H1 (cell line): Measurements from ENCODE around the gene PAK5. TPM values are rescaled to one million over a fixed set of nuclear protein-coding genes. Genes with fewer than 3 reads are reported as not detected.

Experiments used
- CTCF ChIA-PET: fragments of 300-600 bp; sonication (Branson Sonifier 250); formaldehyde crosslinking; loops from one replicate; lab custom pipeline; 2021; ENCODE audit not compliant: partially characterized antibody; lab: Charles Lee
- POLR2A ChIA-PET: fragments of 300-600 bp; sonication (Branson Sonifier 250); formaldehyde crosslinking; loops from one replicate; lab custom pipeline; 2021; ENCODE audit warnings: inconsistent platforms; ENCODE audit not compliant: partially characterized antibody; lab: Charles Lee
- DNase-seq, 2 experiments: peaks; one replicate each; pipeline versions ENCODE4 v3.0.0 to v3.0.0-alpha.2; 2010 to 2022; ENCODE audit warnings: low spot score in 2 of 2, low read depth in 1 of 2, mixed read lengths in 1 of 2
- FAIRE-seq: peaks from 2 replicates; lab custom pipeline; 2011; peaks lifted over from hg19 to GRCh38; lab: Jason Lieb, UNC
- H2AFZ ChIP-seq: 2 replicates; pipeline ENCODE4 v1.8.1; 2012; ENCODE audit warnings: low read length, inconsistent platforms
- H2AK5ac ChIP-seq: 2 replicates; pipeline ENCODE4 v1.6.1; 2013; ENCODE audit warnings: low read depth, low read length
- H2BK120ac ChIP-seq: replicated peaks from 2 replicates; pipeline ENCODE3; 2013; ENCODE audit warnings: low read depth, low read length, inconsistent platforms
- H2BK12ac ChIP-seq: 2 replicates; pipeline ENCODE4 v1.6.1; 2013; ENCODE audit warnings: low read depth, low read length
- H2BK15ac ChIP-seq: 2 replicates; pipeline ENCODE4 v1.6.1; 2013; ENCODE audit warnings: low read length
- H2BK20ac ChIP-seq: 2 replicates; pipeline ENCODE4 v1.6.1; 2013; ENCODE audit warnings: low read length
- H2BK5ac ChIP-seq: 2 replicates; pipeline ENCODE4 v1.6.1; 2013; ENCODE audit warnings: low read depth, low read length
- H3K14ac ChIP-seq: 2 replicates; pipeline ENCODE4 v1.6.1; 2013; ENCODE audit warnings: inconsistent platforms; ENCODE audit not compliant: insufficient read length
- H3K18ac ChIP-seq: 2 replicates; pipeline ENCODE4 v1.6.1; 2013; ENCODE audit warnings: low read length; ENCODE audit errors: extremely low read depth
- H3K23ac ChIP-seq: 2 replicates; pipeline ENCODE4 v1.6.1; 2013; ENCODE audit warnings: inconsistent platforms; ENCODE audit not compliant: insufficient read length
- H3K23me2 ChIP-seq: 2 replicates; pipeline ENCODE4 v1.6.1; 2013; ENCODE audit warnings: low read depth, low read length
- H3K27ac ChIP-seq: 2 replicates; pipeline ENCODE4 v1.6.1; 2011; ENCODE audit warnings: low read depth, low read length, inconsistent platforms
- H3K27me3 ChIP-seq, 4 experiments: replicated peaks in 1 of 4; 1 replicate in 1 of 4; 2 replicates in 3 of 4; pipeline versions ENCODE4 v1.6.1 to v1.8.1; 2011 to 2013; ENCODE audit warnings: low read length in 3 of 4, mild to moderate bottlenecking in 3 of 4, inconsistent platforms in 2 of 4, mixed read lengths in 2 of 4, moderate library complexity in 1 of 4; ENCODE audit not compliant: control insufficient read depth in 3 of 4, insufficient read depth in 3 of 4; ENCODE audit errors: extremely low read depth in 1 of 4
- H3K36me3 ChIP-seq, 4 experiments: 2 replicates each; pipeline versions ENCODE4 v1.6.1 to v1.8.1; 2011 to 2013; ENCODE audit warnings: mild to moderate bottlenecking in 4 of 4, low read length in 3 of 4, moderate library complexity in 2 of 4, control low read depth in 1 of 4, inconsistent platforms in 1 of 4; ENCODE audit not compliant: insufficient read depth in 4 of 4, control insufficient read depth in 2 of 4
- H3K4ac ChIP-seq: replicated peaks from 2 replicates; pipeline ENCODE3; 2013; ENCODE audit warnings: low read length, low read depth, mixed read lengths, inconsistent platforms; ENCODE audit not compliant: insufficient read length
- H3K4me1 ChIP-seq, 4 experiments: replicated peaks in 1 of 4; 1 replicate in 1 of 4; 2 replicates in 3 of 4; pipeline versions ENCODE4 v1.6.1 to v1.8.1; 2011 to 2013; ENCODE audit warnings: low read length in 3 of 4, inconsistent platforms in 2 of 4, mixed read lengths in 1 of 4; ENCODE audit not compliant: insufficient read depth in 4 of 4, control insufficient read depth in 3 of 4
- H3K4me2 ChIP-seq, 2 experiments: 2 replicates each; pipeline versions ENCODE4 v1.6.1 to v1.8.1; 2011 to 2013; ENCODE audit warnings: low read depth in 2 of 2, low read length in 2 of 2, control low read depth in 1 of 2, inconsistent platforms in 1 of 2, mild to moderate bottlenecking in 1 of 2; ENCODE audit not compliant: insufficient read depth in 1 of 2
- H3K4me3 ChIP-seq, 4 experiments: fragments of 200-600, 300-600 bp in 1 of 4; sonication (generic), shearing (Covaris generic), sonication (Bioruptor Twin) in 1 of 4; 2 replicates each; pipeline versions ENCODE4 v1.5.1 to v1.8.1; 2011 to 2016; ENCODE audit warnings: low read length in 4 of 4, low read depth in 3 of 4, control low read depth in 2 of 4, inconsistent platforms in 2 of 4, mild to moderate bottlenecking in 2 of 4, mixed read lengths in 1 of 4, moderate library complexity in 1 of 4; ENCODE audit not compliant: insufficient read depth in 2 of 4; ENCODE audit errors: extremely low read depth in 1 of 4
- H3K56ac ChIP-seq: replicated peaks from 2 replicates; pipeline ENCODE3; 2013; ENCODE audit warnings: low read depth, mild to moderate bottlenecking, mixed read lengths, low read length, inconsistent platforms; ENCODE audit not compliant: insufficient read length
- H3K79me1 ChIP-seq: 2 replicates; pipeline ENCODE4 v1.6.1; 2013; ENCODE audit warnings: low read depth, low read length, control low read depth
- H3K79me2 ChIP-seq, 2 experiments: 2 replicates each; pipeline versions ENCODE4 v1.6.1 to v1.8.1; 2012 to 2013; ENCODE audit warnings: low read length in 2 of 2, mild to moderate bottlenecking in 2 of 2, inconsistent platforms in 1 of 2; ENCODE audit not compliant: insufficient read depth in 2 of 2, control insufficient read depth in 1 of 2
- H3K9ac ChIP-seq, 4 experiments: replicated peaks in 1 of 4; 1 replicate in 1 of 4; 2 replicates in 3 of 4; pipeline versions ENCODE4 v1.6.1 to v1.8.1; 2011 to 2013; ENCODE audit warnings: low read depth in 3 of 4, low read length in 3 of 4, control low read depth in 2 of 4, mild to moderate bottlenecking in 2 of 4, moderate library complexity in 2 of 4, inconsistent platforms in 1 of 4; ENCODE audit errors: extremely low read depth in 1 of 4
- H3K9me3 ChIP-seq, 2 experiments: 2 replicates each; pipeline versions ENCODE4 v1.6.1 to v1.8.1; 2012 to 2013; ENCODE audit warnings: mild to moderate bottlenecking in 2 of 2, moderate library complexity in 2 of 2, control low read depth in 1 of 2, inconsistent platforms in 1 of 2, low read depth in 1 of 2, low read length in 1 of 2, mixed read lengths in 1 of 2; ENCODE audit not compliant: insufficient read depth in 2 of 2
- H4K20me1 ChIP-seq, 2 experiments: replicated peaks in 1 of 2; 2 replicates each; pipeline versions ENCODE3 to v1.8.1; 2011 to 2013; ENCODE audit warnings: inconsistent platforms in 2 of 2, low read length in 2 of 2, mild to moderate bottlenecking in 1 of 2; ENCODE audit not compliant: insufficient read depth in 2 of 2, control insufficient read depth in 1 of 2
- H4K5ac ChIP-seq: 2 replicates; pipeline ENCODE4 v1.6.1; 2013; ENCODE audit warnings: low read length, low read depth, mixed read lengths, inconsistent platforms; ENCODE audit not compliant: insufficient read length
- H4K8ac ChIP-seq: 2 replicates; pipeline ENCODE4 v1.8.0; 2013; ENCODE audit warnings: mild to moderate bottlenecking, moderate library complexity, low read length, inconsistent platforms; ENCODE audit not compliant: insufficient read depth; ENCODE audit errors: extremely low read depth
- H4K91ac ChIP-seq: replicated peaks from 2 replicates; pipeline ENCODE3; 2013; ENCODE audit warnings: low read length, mixed read lengths, inconsistent platforms; ENCODE audit not compliant: insufficient read length
- JUND ChIP-seq: IDR thresholded peaks from 2 replicates; pipeline ENCODE4 v1.6.1; 2011; ENCODE audit warnings: mild to moderate bottlenecking, improper control_type of control experiment, low read length
- WGBS, 2 experiments: shearing (Covaris generic) in 1 of 2; methylation state at CpG; one replicate each; pipeline versions ENCODE4 v1.1.6 to v1.1.7; 2013 to 2015; ENCODE audit warnings: low lambda C conversion rate in 2 of 2, mixed read lengths in 2 of 2, inconsistent platforms in 1 of 2, low coverage in 1 of 2, missing lambda C conversion rate in 1 of 2; ENCODE audit not compliant: insufficient replicate concordance in 2 of 2, insufficient coverage in 1 of 2, insufficient read length in 1 of 2; ENCODE audit errors: extremely low coverage in 1 of 2, missing lambda C conversion rate in 1 of 2; 5-methylcytosine and 5-hydroxymethylcytosine counted together
- polyA plus RNA-seq, 7 experiments: library from polyadenylated mRNA; depleted of rRNA in 3 of 7; stranded (reverse) in 5 of 7; unstranded in 2 of 7; fragments of >200 nt in 5 of 7; fragments of 200-250 nt in 2 of 7; gene quantifications; 1 replicate in 5 of 7; 2 replicates in 1 of 7; 4 replicates in 1 of 7; pipeline versions ENCODE4 v1.2.1 to v1.2.3, GENCODE V29; 2011 to 2013; ENCODE audit warnings: missing spikeins in 2 of 7, mixed read lengths in 2 of 7
- total RNA-seq: library from RNA; stranded (reverse); fragmentation: NEBNext Ultra II Directional; extraction: Animal tissue kit (Norgen Biotek cat#: 25700); gene quantifications from 2 replicates; pipeline ENCODE4 v1.2.1, GENCODE V29; 2021

PAK5 gene
- total and polyA plus RNA-seq, 2 of the 8 experiments (the other 6 are each of a cell fraction or from before 2014, with no cell fraction given): 0.54 to 0.80 TPM

DNA sequence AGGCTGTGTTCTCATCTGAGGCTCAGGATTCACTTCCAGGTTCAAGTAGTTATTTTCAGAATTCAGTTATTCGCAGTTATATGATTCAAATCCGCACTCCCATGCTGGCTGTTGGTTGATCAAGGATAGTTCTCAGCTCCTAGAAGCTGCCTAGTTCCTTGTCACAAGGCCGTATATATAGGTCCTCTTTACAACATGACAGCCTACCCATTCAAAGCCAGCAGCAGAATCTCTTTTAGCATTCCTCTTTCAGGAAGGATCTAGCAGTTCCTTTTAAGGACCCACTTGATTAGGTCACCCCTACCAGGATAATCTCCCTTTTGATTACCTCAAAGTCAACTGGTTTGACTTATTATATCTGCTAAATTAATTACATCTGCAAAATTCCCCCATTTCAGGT lies 348.2 kb downstream of the PAK5 start:
- no peak for FAIRE-seq

More for the DNA sequence above, 348.2 kb downstream of the PAK5 start:
- WGBS, 2 experiments: 84% methylated on average over 3 of the region's 3 CpGs; no CpG with 5 or more reads in 1 of the 2 experiments
- Histone ChIP-seq H3K27ac (no peak overlapping the region), H3K23ac (no peak overlapping the region), H2BK15ac (no peak overlapping the region), H2AFZ (no peak overlapping the region), H4K5ac (no peak overlapping the region), H3K4me1 (no peaks in the 10 kb centered on the region), H3K56ac (no peak overlapping the region), H3K4me2 (no peak overlapping the region), H2BK12ac (no peak overlapping the region), H4K20me1 (no peaks in the 10 kb centered on the region), H2BK5ac (no peak overlapping the region), H3K14ac (no peak overlapping the region), H3K18ac (no peak overlapping the region), H3K27me3 (no peaks in the 10 kb centered on the region), H3K79me1 (no peaks in the 10 kb centered on the region), H4K8ac (no peak overlapping the region), H3K79me2 (no peaks in the 10 kb centered on the region), H2AK5ac (no peak overlapping the region), H4K91ac (no peak overlapping the region), H3K4me3 (no peak overlapping the region), H3K9me3 (no peaks in the 10 kb centered on the region; a peak in 1 of 4 replicates), H2BK20ac (no peak overlapping the region), H2BK120ac (no peak overlapping the region), H3K36me3 (no peaks in the 10 kb centered on the region), H3K4ac (no peak overlapping the region), H3K9ac (no peak overlapping the region), H3K23me2 (no peaks in the 10 kb centered on the region)
- CTCF ChIA-PET: interaction anchor here (1.2 kb wide), 4 partner anchors 23 to 120 kb away, joined by 3 to 5 read pairs (median 4); no protein-coding TSS in a partner anchor
- no peak for TF ChIP-seq JUND
- no peak for DNase-seq
- POLR2A ChIA-PET: no interaction called here
